ENCODE measurements around the gene FOXA3. TPM values are rescaled to one million over a fixed set of nuclear protein-coding genes. Genes with fewer than 3 reads are reported as not detected.
A peak's percentile ranks its signal among the peaks of the same experiment; 100 is the strongest.

Gene FOXA3
- polyA plus RNA-seq, 4 donors: 0.14 to 0.79 (median 0.43) TPM

GRCh38 chr19:45872095-45872919, 8.2 kb downstream of the FOXA3 start:
- DNase-seq (ENCODE audit: low read depth in 4 of 4, low spot score in 3 of 4): no peak

DNA sequence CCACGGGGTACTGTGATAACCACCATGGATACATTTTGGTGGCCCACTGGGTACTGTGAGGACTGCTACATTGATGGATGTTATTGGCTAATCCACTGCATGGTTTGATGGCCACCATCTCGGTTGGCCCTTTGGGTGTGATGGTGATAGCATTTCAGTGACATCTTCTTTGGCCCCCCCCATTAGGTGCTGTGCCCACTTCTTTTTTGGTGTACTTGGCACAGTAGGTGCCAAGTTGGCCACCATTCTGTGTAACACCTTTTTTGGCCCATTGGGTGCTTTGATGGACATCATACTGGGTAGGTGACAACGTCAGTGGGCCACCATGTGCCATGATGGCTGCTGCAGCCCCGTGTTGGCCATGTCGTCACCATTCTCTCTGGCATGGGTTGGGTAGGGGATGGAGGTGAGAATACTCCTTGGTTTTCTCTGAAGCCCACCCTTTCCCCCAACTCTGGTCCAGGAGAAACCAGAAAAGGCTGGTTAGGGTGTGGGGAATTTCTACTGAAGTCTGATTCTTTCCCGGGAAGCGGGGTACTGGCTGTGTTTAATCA, 9.2 kb downstream of the FOXA3 start:
- DNase-seq (ENCODE audit: low read depth in 4 of 4, low spot score in 3 of 4): no peak

GRCh38 chr19:45874620-45874966, 10.5 kb downstream of the FOXA3 start:
- DNase-seq (ENCODE audit: low read depth in 4 of 4, low spot score in 3 of 4): no peak

DNA sequence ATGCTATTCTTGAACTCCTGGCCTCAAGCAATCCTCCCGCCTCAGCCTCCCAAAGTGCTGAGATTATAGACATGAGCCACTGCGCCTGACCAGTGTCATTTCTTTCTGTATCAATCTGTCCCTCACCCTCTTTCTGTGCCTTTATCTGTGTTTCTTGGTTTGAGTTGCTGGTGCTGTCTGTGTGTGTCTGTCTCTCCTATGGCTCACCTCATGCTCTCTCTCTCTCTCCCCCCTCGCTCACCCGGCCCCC, 12.0 kb downstream of the FOXA3 start:
- DNase-seq (ENCODE audit: low read depth in 4 of 4, low spot score in 3 of 4): no peak

GRCh38 chr19:45876411-45877197, 12.5 kb downstream of the FOXA3 start:
- DNase-seq (ENCODE audit: low read depth in 4 of 4, low spot score in 3 of 4): no peak

DNA sequence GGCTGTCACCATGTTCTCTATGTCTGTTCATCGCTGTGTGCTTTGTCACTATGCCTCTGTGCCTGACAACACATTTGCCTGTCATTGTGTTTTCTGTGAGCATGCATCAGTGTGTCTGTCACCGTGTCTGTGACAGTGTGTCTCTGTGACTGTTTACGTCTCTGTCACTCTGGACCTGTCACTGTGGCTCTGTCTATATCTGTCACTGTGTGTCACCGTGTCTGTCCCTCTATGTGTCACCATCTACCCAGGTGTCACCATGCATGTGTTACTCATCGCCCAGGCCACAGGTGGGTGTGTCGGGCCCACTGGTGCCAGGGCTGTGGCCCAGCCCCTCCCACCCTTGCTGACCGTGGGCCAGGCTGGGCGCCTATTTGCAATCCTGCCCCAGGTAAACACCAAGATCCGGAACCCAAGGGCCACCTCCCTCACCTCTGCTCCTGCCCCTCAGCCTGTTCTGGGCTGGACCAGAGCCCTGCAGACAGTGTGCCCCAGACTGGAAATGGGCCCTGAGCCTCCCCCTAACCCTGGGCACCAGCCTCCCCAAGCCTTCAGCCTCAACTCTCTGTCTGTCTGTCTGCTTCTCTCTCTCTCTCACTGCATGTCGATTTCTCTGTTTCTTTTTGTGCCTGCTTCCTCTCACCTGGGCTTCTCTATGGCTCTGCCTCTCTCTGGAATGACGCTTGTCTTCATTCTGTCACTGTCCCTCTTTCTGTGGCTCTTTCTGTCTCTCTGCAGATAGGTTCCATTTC, 14.1 kb downstream of the FOXA3 start:
- DNase-seq (ENCODE audit: low read depth in 4 of 4, low spot score in 3 of 4): no peak

- DNase-seq (ENCODE audit: low read depth in 4 of 4, low spot score in 3 of 4): no peak
Observed at GRCh38 chr19:45879055-45879454, 14.9 kb downstream of the FOXA3 start.

DNA sequence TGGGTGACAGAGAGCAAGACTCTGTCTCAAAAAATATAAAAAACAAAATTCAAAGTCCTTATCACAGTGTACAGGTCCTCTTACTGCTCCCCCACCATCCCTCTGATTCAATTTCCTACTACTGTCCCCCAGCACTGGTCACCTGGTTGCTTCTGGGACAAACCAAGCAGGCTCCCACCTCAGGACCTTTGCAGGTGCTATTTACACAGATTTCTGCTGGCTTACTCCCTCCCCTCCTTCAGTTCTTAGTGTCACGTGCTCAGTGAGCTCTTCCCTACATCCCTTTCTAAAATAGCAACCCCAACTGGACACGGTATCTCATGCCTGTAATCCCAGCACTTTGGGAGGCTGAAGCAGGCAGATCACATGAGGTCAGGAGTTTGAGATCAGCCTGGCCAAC, 15.8 kb downstream of the FOXA3 start:
- no peak for DNase-seq (ENCODE audit: low read depth in 4 of 4, low spot score in 3 of 4)

DNA sequence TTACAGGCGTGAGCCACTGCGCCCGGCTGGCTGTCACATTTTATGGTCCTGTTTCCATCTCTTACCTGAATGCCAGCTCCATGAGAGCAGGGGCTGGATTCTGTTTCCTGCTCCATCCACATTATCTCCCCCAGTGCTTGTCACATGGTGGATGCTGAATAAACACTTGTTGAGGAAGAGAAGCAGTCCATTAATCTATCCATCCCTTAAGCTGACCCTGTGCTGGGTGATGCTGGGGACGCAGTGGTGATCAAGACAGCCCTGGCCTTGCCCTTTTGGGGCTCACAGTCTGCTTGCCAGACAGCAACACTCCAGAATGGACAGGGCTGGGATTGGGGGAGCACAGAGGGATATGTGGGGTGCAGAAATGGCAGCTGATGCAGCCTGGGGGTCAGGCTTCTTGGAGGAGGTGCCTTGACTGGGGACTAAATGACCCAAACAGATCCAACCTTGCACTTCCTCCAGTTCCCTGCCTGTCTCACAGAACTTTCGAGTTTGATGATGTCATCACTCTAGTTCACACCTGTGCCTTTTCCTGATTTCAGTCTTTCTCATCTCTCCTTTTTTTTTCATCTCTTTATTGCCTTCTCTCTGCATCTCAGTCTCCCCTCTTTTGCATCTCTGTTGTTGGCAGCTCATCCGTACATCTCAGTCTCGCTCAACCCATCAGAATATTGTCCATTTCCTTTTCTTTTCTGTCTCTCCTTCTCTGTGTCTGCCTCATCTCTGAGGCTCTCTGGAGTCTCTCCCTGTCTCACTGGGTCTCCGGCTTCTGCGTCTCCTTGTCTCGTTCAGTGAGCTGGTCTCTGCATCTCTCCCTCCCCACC, 17.2 kb downstream of the FOXA3 start:
- DNase-seq (ENCODE audit: low read depth in 4 of 4, low spot score in 3 of 4): no peak

DNA sequence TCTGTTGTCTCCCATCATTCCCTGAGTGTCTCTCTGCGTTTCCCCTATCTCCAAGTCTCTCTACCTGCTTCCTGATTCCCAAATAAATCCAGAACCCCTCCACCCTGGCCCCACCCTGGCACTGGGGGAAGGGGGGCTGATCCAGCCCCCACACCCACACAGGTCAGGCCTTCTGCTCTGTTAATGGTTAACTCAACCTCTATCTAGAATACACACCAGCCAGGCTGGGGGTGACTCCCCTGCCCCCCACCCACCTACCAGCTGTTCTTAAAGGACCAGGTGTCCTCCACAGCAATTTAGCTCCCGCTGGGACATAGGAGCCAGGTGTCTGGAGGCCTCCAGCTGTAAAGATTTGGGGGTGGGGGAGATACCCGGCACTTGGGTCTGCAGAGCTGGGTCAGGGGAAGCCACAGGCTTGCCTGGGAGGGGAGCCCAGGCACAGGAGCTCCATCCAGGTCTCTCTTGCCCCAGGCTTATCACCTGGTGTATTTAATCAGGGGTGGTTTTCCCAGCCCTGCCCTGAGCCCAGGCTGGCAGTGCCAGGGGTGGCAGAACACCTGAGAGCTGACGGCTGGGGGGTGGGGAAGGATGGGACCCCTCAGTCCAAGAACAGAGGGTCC, 17.9 kb downstream of the FOXA3 start:
- DNase-seq (ENCODE audit: low read depth in 4 of 4, low spot score in 3 of 4): no peak

- DNase-seq (ENCODE audit: low read depth in 4 of 4, low spot score in 3 of 4): peak in 1 of 4 donors; percentile 81
Observed at GRCh38 chr19:45882652-45883585, 18.8 kb downstream of the FOXA3 start.

DNA sequence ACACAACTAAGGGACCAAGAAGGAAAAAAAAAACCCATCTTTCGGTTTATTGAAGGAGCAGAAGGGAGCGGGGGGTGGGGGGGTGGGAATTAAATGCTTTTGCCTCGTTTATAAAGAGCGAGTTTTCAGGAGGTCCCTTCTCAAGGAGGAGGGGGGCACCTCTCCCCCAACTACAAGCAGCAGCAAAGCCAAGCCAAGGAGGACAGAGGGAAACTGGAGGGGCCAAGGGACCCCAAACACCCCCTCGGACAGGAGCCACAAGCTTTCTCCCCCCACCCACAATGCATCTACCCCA, 19.4 kb downstream of the FOXA3 start:
- DNase-seq (ENCODE audit: low read depth in 4 of 4, low spot score in 3 of 4): no peak

DNA sequence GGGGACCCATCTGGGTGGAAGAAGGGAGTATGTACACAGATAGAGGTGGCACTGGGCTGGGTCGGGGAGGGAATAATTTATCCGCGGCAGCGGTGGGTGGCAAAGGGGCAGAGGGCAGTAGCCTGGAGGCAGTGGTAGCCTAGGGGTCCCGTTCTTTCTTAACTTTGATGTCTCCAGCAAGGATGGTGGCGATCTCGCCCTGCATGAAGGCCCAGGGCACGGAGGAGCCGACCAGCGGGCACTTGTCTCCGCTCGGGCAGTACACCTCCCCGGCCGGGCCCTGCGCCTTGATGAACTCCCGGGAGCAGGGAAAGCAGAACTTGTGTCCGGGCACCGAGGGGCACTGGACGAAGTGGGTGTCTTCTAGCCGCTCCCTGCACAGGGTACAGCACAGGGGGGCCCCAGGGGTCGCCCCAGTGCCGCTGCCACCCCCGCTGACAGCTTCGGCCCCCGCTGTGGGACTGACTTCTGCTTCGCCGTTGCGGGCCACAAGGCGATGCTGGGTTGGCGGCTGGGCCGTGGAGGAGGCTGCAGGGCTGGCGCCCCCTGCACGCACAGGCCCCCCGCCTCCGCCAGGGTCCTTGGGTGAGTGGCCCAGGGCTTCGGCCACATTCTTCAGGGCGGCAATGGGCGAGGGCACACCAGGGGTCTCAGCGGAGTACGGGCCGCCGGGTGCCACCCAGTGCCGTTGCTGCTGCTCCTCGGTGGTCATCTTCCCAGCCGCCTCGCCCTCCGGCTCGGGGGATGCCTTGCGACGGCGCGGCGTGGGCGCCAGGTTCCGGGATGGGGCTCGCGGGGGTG, 20.0 kb downstream of the FOXA3 start:
- no peak for DNase-seq (ENCODE audit: low read depth in 4 of 4, low spot score in 3 of 4)

DNA sequence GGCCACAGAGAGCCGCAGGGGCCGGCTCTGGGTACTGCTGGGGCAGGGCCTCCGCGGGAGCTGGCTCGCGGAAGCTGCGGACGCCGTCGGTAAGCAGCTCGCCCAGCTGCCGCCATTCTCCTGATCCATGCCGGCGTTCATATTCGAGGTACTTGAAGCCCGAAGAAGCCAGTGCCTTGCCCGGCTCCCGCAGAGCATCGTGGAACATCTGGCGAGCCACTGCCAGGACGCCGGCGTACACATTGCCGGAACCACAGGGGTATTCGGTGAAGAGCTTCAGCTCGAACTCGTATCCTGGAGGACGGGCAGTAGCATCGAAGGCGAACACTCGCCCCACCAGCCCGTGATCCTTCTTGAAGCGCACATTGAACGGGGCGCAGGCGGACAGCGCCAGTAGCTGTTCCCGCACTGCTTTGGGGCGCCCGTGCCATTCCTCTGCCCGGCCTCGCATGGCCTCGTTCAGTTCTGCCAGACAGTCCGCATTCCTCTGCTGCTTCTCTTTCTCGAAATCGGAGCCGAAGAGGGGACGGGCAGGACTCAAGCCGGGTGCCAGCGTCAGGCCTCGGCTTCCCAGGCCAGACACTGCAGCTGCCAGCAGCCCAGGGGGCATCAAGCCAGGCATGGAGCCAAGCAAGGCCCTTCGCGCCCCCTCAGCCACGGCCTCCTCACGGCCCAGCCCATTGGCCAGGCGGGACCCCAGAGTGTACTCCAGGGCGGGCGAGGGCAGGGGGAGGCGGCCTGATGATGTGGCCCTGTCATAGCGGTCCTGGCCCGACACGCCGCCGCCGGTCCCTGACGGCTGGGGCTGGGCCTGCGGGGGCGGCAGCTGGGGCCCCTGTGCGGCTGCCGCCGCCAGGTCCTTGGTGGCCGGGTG, 20.8 kb downstream of the FOXA3 start:
- DNase-seq (ENCODE audit: low read depth in 4 of 4, low spot score in 3 of 4): no peak

DNA sequence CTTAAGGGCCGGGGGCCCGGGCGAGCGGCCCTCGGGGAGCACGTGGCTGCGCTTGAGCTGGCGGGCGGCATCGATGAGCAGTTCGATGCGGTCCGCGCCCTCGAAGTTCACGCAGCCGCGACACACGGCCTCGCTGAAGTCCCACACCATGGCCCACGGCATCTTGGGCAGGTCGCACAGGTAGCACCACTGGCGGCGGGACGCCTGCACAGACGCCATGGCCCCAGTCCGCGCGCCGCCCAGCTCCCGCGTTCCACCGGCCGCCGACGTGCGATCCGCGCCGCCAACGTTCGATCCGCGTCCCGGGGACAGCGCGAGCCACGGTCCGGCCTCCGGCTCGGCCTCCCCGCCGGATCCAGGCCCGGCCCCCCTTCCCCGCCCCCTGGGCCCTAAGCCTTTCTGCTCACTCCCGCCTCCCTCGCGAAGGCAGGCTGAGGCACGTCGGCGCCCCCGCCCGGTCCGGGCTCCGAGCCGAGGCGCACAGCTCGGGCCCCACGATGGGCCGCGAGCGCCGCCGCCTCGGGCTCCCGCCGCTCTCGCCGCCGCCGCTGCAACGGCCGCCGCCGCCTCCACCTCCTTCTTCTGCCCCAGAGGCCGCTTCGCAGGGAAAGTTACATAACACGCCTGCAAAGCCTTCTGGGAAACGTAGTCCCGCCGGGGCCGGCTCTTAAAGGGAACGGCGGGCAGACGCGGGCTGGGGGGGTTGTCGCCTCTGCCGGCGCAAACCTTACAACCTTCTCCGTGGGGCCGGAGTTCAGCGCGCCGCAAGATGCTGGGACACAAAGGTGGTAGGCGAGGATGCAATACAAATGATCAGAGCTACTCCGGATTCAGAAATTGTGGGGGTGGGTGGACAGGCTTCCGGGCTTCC, 21.7 kb downstream of the FOXA3 start, which contains the start of gene IRF2BP1:
TSS of gene IRF2BP1 (minus strand) at position 586 of the 871 bp plus-strand sequence. CDS start at position 219, 367 bp downstream.
- DNase-seq (ENCODE audit: low read depth in 4 of 4, low spot score in 3 of 4): peak in 2 of 4 donors; percentile 90 to 92

Data from right renal pelvis (tissue), 4 donors.